AG04449 (cell line): ENCODE data around the gene RTP1.

Experiments used
- CTCF ChIA-PET: fragments of 350-600 bp; formaldehyde crosslinking; extraction: SDS; loops from one replicate; lab custom pipeline; 2021; ENCODE audit warnings: antibody characterized with exemption; lab: Yijun Ruan, JAX
- POLR2A ChIA-PET: fragments of 400-600, 350-600 bp; formaldehyde crosslinking; extraction: SDS; loops from one replicate; lab custom pipeline; 2020; ENCODE audit warnings: antibody characterized with exemption, inconsistent platforms; lab: Yijun Ruan, JAX
- DNase-seq: peaks from one replicate; pipeline ENCODE4 v3.0.0-alpha.2; 2010; ENCODE audit warnings: low read depth, low spot score
- H3K4me3 ChIP-seq: 2 replicates; pipeline ENCODE4 v1.5.1; 2011; ENCODE audit warnings: low read depth, mild to moderate bottlenecking, control low read depth, low read length
- TF ChIP-seq, protein P1 (sequence below): IDR thresholded peaks from one replicate; pipeline ENCODE4 v1.5.1; 2011; ENCODE audit warnings: mild to moderate bottlenecking, moderate library complexity, low read length, control low read depth, inconsistent platforms; ENCODE audit not compliant: insufficient read depth; ENCODE audit errors: missing control alignments

Gene RTP1

DNA sequence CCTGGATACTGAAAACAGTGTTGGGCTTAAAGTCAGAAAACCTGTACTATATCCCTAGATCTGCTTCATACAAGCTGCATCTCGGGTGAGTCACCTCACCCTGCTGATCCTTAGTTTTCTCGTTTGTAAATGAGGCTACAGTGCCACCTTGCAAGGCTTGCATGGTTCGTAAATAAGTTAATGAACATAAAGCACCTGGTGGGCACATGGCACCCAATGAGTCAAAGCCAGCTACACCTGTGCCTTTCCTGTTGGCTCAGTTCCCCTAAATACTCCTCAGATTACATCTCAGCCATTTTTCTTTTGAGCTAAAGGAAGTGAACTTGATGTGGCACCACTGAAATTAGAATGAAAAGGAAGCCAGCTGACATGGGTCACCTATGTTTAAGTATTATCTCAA, 26.5 kb downstream of the RTP1 start:
- TF ChIP-seq, protein P1, sequence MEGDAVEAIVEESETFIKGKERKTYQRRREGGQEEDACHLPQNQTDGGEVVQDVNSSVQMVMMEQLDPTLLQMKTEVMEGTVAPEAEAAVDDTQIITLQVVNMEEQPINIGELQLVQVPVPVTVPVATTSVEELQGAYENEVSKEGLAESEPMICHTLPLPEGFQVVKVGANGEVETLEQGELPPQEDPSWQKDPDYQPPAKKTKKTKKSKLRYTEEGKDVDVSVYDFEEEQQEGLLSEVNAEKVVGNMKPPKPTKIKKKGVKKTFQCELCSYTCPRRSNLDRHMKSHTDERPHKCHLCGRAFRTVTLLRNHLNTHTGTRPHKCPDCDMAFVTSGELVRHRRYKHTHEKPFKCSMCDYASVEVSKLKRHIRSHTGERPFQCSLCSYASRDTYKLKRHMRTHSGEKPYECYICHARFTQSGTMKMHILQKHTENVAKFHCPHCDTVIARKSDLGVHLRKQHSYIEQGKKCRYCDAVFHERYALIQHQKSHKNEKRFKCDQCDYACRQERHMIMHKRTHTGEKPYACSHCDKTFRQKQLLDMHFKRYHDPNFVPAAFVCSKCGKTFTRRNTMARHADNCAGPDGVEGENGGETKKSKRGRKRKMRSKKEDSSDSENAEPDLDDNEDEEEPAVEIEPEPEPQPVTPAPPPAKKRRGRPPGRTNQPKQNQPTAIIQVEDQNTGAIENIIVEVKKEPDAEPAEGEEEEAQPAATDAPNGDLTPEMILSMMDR = no peak
- DNase-seq = no peak
- ChIA-PET CTCF (interaction anchor here (0.6 to 19.8 kb wide), 7 partner anchors 70 to 454 kb away, joined by 3 to 538 read pairs (median 4); partner anchors contain the start of genes RPL39L and SST), POLR2A (no interaction called here)
- H3K4me3 ChIP-seq = no peak overlapping the region

DNA sequence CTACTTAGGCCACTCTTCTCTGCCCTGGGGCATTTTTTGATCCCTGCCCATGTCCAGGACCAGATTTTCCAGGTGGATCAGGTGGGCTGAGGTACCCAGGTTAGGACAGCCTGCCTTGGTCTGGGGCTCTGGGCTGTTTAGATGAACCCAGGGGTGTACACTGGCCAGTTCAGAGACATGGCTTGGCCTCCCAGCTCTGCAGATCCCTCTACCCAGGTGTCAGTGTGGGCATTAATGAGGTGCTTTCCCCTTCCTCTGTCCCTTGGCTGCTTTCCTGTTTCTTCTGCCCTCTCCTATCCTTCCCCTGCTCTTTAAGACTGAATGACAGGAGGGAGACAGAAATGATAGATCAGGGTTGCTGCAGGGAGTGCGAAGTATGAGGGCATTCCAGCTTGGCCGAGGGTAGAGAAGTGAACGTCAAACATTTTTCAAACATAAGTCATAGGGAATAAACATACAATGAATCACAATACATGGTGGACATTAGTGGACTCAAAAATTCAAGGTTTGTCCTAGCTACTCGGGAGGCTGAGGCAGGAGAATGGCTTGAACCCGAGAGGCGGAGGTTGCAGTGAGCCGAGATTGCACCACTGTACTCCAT, 30.5 kb downstream of the RTP1 start:
- no peak overlapping the region for H3K4me3 ChIP-seq
- TF ChIP-seq, protein P1 = no peak
- ChIA-PET POLR2A (interaction anchor here (0.5 to 1.4 kb wide), 5 partner anchors 16 to 68 kb away, joined by 3 to 4 read pairs (median 3); no protein-coding TSS in a partner anchor), CTCF (interaction anchor here (0.9 to 19.8 kb wide), 10 partner anchors 9 to 487 kb away, joined by 3 to 538 read pairs (median 4); partner anchors contain the start of gene SST)
- peak; percentile 46 for DNase-seq

DNA sequence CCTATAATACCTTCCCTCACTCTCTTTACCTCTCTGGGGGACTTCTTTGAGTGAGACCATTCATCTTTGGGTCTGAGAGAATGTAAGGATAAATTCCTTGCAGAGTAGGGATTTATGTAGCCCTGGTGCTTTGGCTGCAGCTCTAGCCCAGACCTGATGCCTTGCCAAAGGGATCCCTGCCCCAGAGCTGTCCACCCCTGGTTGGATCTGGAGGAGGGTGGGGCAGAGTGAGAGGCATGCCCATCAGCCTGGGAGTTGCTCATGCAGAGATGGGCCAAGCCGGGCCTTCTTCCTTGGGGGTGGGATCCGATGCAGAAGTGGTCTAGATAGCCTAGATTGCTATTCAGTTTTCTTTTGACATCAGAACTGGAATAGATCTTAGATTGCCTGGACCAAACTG, 31.5 kb downstream of the RTP1 start:
- TF ChIP-seq, protein P1 = no peak
- no peak for DNase-seq
- H3K4me3 ChIP-seq = no peak overlapping the region
- ChIA-PET POLR2A (interaction anchor here (0.7 kb wide), 1 partner anchor 69 kb away, joined by 3 read pairs; no protein-coding TSS in a partner anchor), CTCF (interaction anchor here (1.0 to 19.8 kb wide), 4 partner anchors 8 to 486 kb away, joined by 3 to 538 read pairs (median 228); partner anchors contain the start of gene SST)

DNA sequence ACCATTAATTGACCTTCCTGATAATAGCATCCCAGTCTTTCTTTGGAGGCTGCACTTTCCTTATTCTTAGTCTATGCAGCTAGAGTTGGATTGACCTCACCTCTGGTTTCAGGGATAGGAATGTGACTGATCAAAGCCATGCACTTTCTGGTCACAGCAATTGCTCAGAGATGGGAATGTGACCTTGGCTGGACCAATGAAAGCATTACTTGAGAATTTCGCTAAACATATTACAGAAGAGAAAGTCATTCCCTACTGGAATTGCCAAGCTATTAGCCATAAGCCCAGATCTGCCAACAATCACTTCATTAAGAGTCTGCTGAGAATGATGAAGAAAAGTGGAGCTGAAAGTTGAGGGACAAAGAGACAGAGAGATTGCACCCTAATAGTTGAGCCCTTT, 32.7 kb downstream of the RTP1 start:
- ChIA-PET POLR2A (no interaction called here), CTCF (interaction anchor here (1.2 to 18.9 kb wide), 5 partner anchors 9 to 449 kb away, joined by 3 to 442 read pairs (median 14); no protein-coding TSS in a partner anchor)

DNA sequence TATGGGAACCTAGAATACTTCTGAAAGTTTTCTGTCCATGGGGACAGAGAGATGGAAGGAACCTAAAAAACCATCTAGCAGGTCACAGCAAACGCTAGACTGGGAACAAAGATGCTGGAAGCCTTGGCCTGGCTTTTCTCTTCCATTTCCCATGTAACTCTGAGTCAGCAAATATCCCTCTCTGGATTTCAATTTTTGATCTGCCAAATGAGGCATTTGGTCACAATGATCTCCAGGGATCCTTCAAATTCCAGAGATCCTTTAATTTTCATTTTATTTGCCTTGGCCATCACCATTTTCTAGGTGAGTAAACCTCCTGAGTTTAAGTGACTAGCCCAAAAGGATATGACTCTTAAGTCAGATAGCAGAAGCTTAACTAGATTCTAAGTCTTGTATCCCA, 39.7 kb downstream of the RTP1 start:
- TF ChIP-seq, protein P1 = no peak
- ChIA-PET POLR2A (no interaction called here), CTCF (interaction anchor here (1.3 to 1.9 kb wide), 3 partner anchors 16 to 82 kb away, joined by 3 to 6 read pairs (median 5); no protein-coding TSS in a partner anchor)
- DNase-seq = no peak
- no peak overlapping the region for H3K4me3 ChIP-seq

More for the DNA sequence above, 32.7 kb downstream of the RTP1 start:
- H3K4me3 ChIP-seq = no peak overlapping the region
- no peak for DNase-seq
- TF ChIP-seq, protein P1 = no peak

DNA sequence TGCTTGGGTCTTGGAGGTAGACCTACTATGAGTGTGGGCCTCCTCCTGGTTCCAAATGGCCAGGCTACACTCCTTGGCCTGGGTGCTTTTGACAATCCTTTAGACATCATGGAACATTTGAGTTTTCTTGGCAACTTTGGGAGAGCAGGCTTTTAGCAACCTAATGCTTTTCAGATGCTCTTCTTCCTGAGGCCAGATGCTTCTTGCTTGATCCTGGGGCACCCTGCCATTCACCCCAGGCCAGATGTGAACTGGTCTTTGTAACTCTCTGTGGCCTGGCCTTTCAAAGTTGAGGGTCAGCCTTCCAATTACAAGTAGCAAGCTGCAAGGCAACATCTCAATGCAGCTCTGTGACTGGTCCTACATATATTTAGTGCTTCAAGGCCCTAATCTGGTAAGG, 40.5 kb downstream of the RTP1 start:
- CTCF ChIA-PET = interaction anchor here (1.7 to 1.9 kb wide), 2 partner anchors 17 to 20 kb away, joined by 5 to 6 read pairs; no protein-coding TSS in a partner anchor
- no peak overlapping the region for H3K4me3 ChIP-seq
- TF ChIP-seq, protein P1 = no peak
- no peak for DNase-seq
- POLR2A ChIA-PET = no interaction called here
